Measurements from ENCODE around the gene SMOC1. TPM values are rescaled to one million over a fixed set of nuclear protein-coding genes. Genes with fewer than 3 reads are reported as not detected.

Gene SMOC1
- total RNA-seq, 1 experiment from 2014 or later = 0.46 TPM

GRCh38 chr14:70029296-70030132 is 150.3 kb downstream of the SMOC1 start:
- in situ Hi-C loops (cut with HindIII; ENCODE audit: low pct_unique_long_range_greater_than_20kb, low sequenced_read_pairs) (no loop called here), intact Hi-C loops (cut with micrococcal nuclease; ENCODE audit: unreplicated experiment) (loop anchor here (5.0 kb wide), 1 partner anchor 297 kb away; no protein-coding TSS in a partner anchor)
- CTCF ChIA-PET = no interaction called here

GRCh38 chr14:70032016-70032415 is 152.8 kb downstream of the SMOC1 start:
- H3K4me3 ChIP-seq (ENCODE audit: low read depth in 2 of 2, low read length in 2 of 2) = no peak overlapping the region
- BruUV-seq (replicated peaks) = no TSS peak
- intact Hi-C loops (cut with micrococcal nuclease; ENCODE audit: unreplicated experiment) = no loop called here
- TF ChIP-seq POLR2AphosphoS5 (IDR thresholded peaks at IDR 0.05; ENCODE audit: low read depth, low read length) = no peak
- TF ChIP-seq CTCF (IDR thresholded peaks at IDR 0.05) = no peak
- no peak for TF ChIP-seq SIN3A (IDR thresholded peaks at IDR 0.05; ENCODE audit: borderline replicate concordance, insufficient read depth, low read depth, low read length)
- TF ChIP-seq, protein P1, sequence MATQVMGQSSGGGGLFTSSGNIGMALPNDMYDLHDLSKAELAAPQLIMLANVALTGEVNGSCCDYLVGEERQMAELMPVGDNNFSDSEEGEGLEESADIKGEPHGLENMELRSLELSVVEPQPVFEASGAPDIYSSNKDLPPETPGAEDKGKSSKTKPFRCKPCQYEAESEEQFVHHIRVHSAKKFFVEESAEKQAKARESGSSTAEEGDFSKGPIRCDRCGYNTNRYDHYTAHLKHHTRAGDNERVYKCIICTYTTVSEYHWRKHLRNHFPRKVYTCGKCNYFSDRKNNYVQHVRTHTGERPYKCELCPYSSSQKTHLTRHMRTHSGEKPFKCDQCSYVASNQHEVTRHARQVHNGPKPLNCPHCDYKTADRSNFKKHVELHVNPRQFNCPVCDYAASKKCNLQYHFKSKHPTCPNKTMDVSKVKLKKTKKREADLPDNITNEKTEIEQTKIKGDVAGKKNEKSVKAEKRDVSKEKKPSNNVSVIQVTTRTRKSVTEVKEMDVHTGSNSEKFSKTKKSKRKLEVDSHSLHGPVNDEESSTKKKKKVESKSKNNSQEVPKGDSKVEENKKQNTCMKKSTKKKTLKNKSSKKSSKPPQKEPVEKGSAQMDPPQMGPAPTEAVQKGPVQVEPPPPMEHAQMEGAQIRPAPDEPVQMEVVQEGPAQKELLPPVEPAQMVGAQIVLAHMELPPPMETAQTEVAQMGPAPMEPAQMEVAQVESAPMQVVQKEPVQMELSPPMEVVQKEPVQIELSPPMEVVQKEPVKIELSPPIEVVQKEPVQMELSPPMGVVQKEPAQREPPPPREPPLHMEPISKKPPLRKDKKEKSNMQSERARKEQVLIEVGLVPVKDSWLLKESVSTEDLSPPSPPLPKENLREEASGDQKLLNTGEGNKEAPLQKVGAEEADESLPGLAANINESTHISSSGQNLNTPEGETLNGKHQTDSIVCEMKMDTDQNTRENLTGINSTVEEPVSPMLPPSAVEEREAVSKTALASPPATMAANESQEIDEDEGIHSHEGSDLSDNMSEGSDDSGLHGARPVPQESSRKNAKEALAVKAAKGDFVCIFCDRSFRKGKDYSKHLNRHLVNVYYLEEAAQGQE (IDR thresholded peaks at IDR 0.05; ENCODE audit: insufficient read depth in 1 of 2, low read depth in 2 of 2, low read length in 1 of 2) = no peak
- no peak for TF ChIP-seq TCF7L2 (IDR thresholded peaks at IDR 0.05; ENCODE audit: low read depth, low read length)
- POLR2A ChIA-PET = no interaction called here
- in situ Hi-C loops (cut with HindIII; ENCODE audit: low pct_unique_long_range_greater_than_20kb, low sequenced_read_pairs) = no loop called here
- no peaks in the 10 kb centered on the region for H3K27me3 ChIP-seq (ENCODE audit: control insufficient read depth, insufficient read depth, low read length)
- no peaks in the 10 kb centered on the region for H3K36me3 ChIP-seq (ENCODE audit: control insufficient read depth, insufficient read depth, low read length)
- ATAC-seq = no peak
- H3K9me3 ChIP-seq (ENCODE audit: control insufficient read depth, insufficient read depth, low read depth, low read length) = no peaks in the 10 kb centered on the region
- DNase-seq (ENCODE audit: low read depth, low spot score) = no peak
- H3K4me1 ChIP-seq (ENCODE audit: control insufficient read depth, insufficient read depth, low read length) = no peaks in the 10 kb centered on the region
- no peak overlapping the region for H3K27ac ChIP-seq (ENCODE audit: low read length)
- CTCF ChIA-PET = no interaction called here

More at GRCh38 chr14:70029296-70030132, 150.3 kb downstream of the SMOC1 start:
- no peak for TF ChIP-seq TCF7L2 (IDR thresholded peaks at IDR 0.05; ENCODE audit: low read depth, low read length)
- TF ChIP-seq, protein P1 (IDR thresholded peaks at IDR 0.05; ENCODE audit: insufficient read depth in 1 of 2, low read depth in 2 of 2, low read length in 1 of 2) = no peak
- no peak for TF ChIP-seq CTCF (IDR thresholded peaks at IDR 0.05)
- no peak for TF ChIP-seq POLR2AphosphoS5 (IDR thresholded peaks at IDR 0.05; ENCODE audit: low read depth, low read length)
- no peak for TF ChIP-seq SIN3A (IDR thresholded peaks at IDR 0.05; ENCODE audit: borderline replicate concordance, insufficient read depth, low read depth, low read length)
- no peak overlapping the region for H3K27ac ChIP-seq (ENCODE audit: low read length)
- H3K36me3 ChIP-seq (ENCODE audit: control insufficient read depth, insufficient read depth, low read length) = no peaks in the 10 kb centered on the region
- POLR2A ChIA-PET = no interaction called here
- no TSS peak for BruUV-seq (replicated peaks)
- no peak for DNase-seq (ENCODE audit: low read depth, low spot score)
- no peaks in the 10 kb centered on the region; the same call in 1 of the 2 replicates for H3K27me3 ChIP-seq (ENCODE audit: control insufficient read depth, insufficient read depth, low read length)
- peak; percentile 49; the same call in 1 of the 2 replicates for ATAC-seq
- H3K4me1 ChIP-seq (ENCODE audit: control insufficient read depth, insufficient read depth, low read length) = no peaks in the 10 kb centered on the region
- no peak overlapping the region for H3K4me3 ChIP-seq (ENCODE audit: low read depth in 2 of 2, low read length in 2 of 2)
- no peaks in the 10 kb centered on the region for H3K9me3 ChIP-seq (ENCODE audit: control insufficient read depth, insufficient read depth, low read depth, low read length)

All from Panc1 (cell line).